HK-2 (cell line): ENCODE results near the gene LYRM4.

Experiments used
- DNase-seq: peaks from one replicate; pipeline ENCODE4 v3.0.0-alpha.2; 2018; ENCODE audit not compliant: unreplicated experiment

Gene LYRM4

DNA sequence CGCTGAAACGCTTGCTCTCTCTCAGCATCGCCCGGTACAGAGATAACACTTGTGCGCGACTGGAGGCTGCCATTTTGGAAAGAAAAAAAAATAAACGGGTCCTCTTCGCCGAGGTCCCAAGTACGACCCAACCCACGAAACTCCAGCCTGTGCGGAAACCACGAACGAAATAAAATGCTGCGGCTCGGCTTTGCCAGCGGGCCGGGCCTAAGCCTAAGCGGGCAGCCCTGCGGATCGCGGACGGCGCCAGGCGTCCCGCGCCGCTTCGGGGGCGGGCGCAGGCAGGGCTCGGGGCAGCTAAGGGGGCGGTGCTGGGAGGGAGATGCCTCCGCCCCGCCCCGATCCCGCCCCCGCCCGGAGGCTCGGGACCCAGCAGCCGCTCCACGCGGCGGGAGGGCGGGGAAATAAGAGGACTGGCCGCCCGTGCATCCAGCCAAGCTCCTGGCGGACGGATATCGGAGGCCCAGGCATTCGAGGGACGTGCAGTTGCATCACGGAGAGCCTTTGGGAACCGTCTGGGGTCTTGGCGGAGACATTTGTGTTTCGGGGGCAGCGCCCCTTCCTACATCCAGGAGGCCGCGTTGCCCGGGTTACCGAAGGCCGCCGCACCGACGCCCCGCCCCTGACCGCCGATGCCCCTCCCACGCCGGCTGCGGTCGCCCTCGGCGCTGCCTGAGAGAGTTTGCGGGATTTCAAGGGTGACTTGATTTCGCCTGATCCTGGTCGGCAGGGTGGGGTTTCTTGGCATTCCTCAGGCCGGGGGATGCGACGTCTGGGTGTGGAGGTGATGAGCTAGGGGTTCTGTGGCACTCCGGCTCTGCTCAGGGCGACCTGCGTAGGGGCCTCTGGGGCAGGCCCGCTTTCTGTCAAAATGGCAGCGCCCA lies at the start of gene LYRM4, which contains the start of gene FARS2:
Gene LYRM4 (minus strand): TSS at position 290 of the 884 bp plus-strand sequence. CDS start 217 bp downstream, at position 73.
Gene FARS2 (plus strand): TSS at position 853 of the 884 bp plus-strand sequence.
- peak; percentile 93 for DNase-seq

DNA sequence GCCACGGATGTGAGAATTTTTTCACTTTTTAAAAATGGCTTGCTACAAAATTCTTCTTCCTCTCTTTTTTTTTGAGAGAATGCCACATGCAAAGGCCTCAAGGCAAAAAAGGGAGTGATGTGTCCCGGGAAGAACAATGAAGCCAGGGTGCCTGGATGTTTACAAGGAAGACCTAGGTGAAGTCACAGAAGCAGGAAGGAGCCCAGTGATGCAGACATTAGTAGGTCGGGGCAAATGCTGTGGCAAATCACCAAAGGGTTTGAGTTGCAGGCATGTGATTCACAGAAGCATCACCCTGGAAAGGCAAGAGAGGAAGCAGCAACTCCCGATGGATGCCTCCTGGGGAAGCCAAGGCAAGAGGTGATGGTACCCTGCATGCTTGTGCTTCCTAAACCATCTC lies 47.3 kb upstream of the LYRM4 start:
- DNase-seq, result no peak

DNA sequence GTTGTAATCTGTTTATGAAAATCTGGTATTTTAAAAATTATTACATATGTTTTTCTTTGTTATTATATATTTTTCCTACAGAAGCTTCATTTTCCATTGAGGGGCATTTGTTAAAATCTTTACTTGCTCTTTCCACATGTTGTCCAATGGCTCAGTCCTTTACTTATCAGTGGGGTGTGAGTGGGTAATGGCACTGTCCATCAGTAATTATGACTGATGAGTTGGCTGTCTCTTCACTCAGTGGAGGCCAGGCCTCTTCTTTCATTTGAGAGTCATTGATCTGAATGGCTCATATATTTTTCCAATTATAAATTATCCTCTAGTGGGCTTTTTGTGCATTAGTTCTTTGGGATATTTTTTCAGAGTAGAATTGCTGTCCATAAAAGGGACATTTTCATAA lies 46.3 kb upstream of the LYRM4 start:
- DNase-seq, result no peak

DNA sequence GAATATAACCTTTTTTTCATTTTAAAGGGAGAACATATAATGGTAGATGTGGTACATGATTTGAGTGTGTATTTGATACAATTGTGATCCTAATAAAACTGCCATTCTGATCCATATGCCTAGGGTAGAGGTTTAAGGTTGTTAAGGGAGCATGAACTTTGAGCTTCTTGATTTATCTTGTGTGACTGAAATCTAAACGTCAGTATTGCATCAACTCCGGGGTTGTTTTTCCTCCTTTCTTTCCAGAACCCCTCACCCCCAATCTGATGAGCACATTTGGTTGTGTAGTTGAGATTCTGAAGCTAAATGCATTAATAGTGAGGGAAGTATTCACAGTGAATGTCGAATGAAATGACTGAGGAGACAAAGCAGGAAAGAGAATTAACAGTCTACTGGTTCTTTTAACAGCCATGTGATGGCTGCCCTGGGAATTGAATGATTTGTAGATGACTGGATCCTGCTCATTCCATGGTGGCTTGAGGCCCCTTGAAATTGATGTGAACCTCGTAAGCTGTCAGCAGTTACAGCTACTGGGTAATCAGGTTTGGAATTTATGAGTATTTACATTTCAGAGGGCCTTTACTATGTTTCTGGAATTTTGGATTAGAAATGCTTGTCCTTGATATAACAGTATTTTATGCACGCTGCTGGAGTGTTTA lies 45.3 kb upstream of the LYRM4 start:
- DNase-seq, result no peak

DNA sequence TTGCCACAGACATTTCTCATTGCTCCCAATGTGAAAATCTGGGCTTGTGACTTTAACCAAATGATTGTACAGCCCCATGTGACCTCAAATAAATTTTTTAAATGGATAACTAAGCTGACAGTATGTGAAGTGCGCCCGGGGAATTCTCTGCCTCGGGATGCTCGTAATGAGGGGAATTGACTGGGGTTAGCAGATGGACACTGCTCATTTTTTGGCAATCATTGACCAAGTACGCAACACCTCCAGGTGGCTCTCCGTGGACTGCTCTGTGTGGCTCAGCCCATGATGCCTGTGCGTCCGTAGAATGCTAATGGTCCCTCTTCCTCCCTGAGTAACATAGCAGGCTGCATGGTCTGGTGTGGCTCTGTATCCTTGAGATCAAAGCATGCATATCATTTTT lies 42.9 kb upstream of the LYRM4 start:
- DNase-seq, result no peak

DNA sequence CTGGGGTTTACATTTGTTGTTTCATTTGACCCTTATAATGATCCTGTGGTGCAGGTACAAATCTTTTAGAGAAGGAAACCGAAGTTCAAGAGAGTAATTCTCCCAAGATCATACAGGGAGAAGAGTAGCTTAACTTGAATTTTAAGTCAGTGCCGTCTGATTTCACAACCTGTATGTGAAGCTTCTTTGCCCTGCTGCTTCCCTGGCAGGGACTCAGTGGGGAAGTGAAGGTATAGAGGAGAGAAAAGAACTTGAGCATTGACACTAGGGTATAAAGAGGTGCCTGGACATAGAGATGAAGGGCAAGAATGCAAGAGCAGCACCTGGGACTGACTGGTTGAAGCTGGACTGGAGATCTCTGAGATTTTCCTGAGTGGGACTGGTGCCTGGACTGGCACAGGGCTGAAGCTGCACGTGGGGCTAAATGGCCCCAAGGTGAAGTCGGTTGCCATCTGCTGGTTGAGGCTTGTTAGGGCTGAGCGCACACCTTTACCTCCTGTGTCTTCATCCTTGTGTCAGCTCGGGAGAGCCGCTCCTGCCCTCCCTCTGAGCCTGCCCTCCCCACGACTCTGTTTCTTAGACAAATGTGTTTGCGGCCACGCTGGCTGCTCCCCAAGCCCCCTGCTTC lies 42.4 kb upstream of the LYRM4 start:
- DNase-seq, result peak; percentile 24

DNA sequence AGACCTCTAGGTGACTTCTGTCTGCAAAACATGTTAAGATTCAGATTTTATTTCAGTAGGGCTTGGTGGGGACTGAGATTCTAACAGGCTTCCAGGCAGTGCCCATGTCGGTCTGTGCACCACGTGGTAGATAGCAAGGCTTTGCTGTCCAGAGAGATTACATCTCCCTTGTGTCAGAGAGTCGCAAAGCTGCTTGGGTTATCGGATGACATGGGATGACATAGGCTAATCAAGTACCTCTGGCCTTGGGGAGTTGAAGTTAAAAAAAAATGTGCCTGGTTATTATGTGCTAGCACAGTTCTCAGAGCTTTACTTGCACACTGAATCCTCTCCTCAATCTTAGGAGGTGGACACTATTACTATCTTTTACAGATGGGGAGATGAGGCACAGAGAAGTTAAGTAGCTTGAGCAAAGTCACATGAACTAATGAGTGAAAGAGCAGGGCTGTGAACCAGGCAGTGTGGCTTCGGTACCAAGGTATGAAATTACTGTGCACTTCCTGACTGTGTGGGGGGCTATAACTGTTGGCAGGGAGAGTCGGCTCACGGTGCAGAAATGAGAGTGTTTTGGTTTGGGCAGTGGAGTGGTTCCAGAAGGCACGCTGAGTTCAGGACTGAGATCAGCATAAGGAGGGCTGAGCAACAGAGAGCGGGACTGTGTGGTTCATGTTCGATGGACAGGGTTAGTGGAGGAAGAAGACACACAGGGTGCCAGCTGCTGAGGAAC lies 41.6 kb upstream of the LYRM4 start:
- no peak for DNase-seq

DNA sequence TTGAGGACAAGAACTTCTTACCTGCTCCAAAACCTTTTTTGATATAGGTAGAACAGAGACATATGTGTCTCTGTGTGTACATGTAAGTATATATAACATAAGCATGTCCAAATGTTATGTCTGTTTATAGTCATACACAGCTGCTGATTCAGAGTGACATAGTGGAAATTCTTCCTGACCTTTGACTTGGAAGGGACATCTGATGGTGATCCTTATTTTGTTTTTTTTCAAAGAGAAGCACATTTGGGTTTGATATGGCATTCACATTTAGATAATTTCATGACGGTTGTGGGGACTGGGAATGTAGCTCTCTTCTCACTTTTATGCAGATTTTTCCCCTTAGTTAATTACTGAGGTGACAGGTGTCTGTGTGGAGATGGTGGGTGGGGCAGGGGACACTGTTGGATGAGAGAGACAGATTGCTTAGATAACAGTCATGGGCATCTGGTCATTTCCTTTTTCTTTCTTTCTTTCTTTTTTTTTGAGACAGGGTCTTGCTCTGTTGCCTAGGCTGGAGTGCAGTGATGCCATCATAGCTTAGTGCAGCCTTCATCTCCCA lies 39.5 kb upstream of the LYRM4 start:
- no peak for DNase-seq

DNA sequence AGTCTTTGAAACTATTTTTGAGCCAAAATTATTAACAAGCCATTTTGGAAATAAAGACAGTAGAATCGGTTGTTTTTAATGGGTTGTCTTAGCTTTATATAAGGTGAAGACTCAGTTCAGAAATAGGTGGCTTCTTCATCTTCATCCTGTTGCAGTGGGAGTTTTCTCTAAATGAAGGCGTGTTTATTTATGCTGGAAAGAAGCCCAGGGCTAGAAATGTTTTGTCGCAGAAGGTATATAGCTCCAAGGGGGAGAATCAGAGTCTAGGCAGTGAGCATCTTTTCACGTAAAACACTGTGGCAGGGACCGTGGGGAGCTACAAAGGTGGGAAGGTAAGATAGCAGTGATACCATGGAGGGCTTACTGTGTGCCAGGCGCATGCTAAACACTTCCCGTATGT lies 34.9 kb upstream of the LYRM4 start:
- no peak for DNase-seq

DNA sequence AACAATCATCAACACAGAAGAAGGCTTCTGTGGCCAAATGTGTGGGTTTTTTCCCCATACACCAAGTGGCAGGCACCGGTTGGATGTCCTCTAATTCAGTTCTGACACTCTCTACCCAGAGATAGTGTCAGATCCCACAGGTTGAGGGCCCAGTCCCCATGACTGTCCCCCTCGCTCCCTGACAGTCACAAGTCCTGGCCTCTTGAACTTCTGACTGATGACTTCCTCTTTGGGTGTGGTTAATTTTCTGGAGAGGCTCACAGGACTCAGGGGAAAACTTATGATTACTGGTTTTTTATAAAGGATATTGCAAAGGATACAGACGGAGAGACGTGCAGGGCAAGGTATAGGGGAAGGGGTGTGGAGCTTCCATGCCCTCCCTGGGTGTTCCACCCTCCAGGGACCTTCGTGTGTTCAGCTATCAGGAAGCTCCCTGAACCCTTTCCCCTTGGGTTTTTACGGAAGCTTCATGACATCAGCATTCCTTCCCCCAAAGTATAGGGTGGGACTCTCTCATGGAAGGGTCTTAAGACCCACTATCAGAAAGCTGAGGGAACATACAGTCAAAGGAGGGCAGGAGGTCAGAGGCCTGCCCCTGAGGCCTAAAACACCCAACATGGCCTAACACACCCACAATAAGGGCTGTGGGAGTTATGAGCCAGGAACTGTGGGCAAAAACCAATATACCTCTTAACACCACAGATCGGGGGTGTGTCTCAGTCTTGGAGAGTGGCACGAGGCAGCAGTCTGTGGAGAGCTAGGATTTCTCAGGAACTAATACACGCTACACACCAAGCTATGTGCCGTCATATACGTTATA lies 33.9 kb upstream of the LYRM4 start:
- DNase-seq, result no peak

DNA sequence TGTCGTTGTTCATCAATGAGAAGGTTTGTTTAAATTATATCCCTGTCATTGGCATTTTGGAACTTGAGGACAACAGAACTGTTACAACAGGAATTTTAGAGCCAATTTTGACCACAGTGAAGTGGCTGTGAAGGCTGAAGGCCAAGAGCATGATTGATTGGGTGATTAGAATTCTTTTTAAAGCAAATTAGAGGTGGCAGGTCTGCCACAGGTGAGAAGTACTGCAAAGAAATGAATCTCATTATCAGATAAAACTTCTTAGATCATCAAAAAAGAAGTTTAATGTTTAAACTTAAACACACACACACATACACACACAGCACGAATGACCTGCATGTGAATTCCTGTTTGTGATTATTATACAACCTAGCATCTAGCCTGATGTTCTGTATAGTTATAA lies 32.9 kb upstream of the LYRM4 start:
- DNase-seq, result no peak

DNA sequence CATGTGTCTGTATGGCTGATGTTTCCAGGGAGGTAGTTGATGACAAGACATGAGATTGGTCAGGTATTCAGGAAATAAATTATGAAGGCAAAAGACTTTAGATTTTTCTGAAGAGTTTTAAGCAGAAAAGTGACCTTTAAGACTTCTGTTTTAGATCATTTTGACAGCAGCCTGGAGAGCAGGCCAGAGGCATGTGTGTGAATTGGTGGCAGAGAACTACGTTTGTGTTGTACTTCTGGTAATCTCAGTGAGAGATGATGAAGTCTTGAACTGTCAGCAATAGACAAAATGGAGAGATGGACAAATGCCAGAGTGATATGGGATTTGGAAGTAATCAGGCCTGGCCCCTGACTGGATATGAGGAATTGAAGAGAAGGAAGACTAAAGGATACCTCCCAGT lies 31.4 kb upstream of the LYRM4 start:
- no peak for DNase-seq

DNA sequence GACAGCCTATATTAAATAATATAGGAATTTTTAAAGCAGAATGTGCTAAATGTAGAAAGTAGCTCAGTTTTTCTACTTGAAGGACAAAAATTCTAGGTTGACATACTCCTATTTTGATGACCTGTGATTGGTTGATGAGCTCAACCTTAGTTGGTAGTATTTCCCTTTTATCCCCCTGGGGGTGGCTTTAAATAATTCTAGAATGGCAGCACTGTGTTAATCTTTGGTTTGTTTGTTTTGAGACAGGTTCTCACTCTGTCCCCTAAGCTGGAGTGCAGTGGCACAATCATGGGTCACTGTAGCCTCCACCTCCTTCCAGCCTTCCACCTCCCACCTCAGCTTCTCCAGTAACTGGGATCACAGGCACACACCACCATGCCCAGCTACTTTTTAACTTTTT lies 29.8 kb upstream of the LYRM4 start:
- no peak for DNase-seq

DNA sequence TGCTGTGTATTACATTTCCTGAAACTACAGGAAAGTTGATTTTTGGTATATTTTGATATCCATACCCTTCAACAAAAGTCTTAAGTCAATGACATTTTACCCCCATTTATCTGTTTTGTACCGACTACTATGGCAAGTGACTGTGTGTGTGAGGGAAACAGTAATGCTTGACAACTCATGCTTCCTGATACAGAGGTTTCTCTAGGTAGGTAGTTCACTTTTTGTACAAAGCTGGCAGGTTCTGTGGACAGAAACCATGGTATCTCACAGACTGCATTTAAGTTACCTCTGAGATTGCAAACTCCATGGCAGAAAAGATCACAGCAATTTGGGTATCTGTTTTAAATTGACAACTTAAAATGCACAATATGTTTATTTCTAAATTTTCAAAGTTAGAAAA lies 29.3 kb upstream of the LYRM4 start:
- DNase-seq, result no peak

DNA sequence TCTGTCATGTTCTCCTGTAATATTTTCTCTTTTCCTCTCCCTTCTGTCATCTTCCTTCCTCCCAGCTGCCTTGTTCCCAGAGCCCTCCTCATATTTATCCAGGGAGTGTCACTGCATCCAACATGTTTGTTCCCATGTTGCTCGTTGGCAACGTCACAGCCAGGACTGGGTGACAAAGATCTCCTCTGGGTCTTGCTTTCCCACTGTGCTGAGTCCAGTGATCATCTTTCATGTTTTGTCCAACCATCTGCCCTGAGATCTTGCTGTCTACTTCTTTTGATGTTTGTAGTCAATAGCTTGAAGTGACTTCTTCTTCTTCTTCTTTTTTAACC lies 27.2 kb upstream of the LYRM4 start:
- DNase-seq, result no peak

DNA sequence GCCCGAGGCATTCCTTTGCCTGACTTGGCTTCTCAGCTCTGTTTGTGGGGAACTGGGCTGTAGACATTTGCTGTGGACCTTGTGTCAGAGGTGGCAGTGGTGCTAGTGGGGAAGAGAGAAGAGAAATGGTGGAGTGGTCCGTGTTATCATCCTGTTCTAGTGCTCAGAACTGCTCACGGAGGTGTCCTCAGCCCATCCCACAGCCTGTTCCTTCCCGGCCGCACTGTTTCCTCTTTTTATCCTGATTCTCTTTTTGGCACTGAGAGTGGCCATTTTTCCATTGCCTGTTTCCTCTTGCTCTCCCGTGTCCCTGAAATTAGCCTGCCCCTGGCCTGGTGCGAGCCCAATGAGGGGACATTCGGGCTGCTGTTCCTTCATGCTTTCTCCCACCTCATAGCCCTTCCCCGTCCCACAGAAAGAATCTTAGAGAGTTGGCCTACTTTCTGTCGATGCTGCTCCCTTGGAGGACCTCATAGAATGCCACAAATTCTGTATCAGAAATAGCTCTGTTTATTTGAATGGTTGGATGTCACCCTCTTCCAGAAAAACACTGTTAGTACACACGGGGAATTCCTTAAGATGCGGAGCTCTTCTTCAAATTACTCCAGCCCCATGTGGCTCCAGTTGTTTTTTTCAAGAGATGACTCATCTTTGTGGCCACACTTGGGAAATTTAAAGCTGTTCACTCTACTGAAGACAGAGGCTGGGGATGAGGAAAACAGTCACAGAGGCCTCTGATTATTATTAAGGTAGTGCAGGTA lies 26.6 kb upstream of the LYRM4 start:
- DNase-seq, result peak; percentile 8

DNA sequence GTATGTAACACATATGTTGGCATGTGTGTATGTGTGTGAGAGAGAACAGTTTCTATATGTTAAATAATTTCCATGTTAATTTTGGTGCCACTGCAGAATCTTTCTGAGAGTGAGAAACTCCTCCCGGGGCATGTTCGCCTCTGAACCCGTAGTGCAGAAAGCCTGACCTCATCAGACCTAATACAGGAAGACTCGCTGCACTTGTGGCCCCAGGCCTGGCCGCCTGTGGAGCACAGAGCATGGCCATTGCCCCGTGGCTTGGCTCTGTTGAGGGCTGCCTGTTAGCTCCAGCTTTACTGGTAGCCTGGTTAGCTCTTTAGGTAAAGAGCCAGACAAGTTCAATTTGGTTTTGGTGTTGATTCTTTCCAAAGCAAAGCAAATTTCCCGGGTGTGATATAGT lies 26.0 kb upstream of the LYRM4 start:
- peak; percentile 34 for DNase-seq

DNA sequence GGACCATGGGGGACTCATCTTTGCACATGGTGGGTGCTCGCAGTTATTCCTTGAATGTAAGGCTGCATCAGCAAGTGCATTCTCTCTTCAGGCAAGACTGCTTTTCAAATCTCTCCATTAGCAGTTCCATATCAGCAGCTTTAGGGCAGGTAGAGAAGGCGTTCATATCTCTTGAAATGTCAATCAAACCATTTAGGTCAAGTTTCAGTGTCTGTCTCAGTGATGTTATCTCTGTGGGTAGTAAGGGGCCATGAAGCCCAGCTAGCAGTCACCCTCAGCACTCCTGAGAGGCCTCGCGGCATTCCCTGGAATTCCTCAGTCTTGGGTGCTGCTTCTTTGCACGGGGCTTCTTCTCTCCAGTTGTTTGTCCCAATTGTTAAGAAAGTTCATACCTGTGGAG lies 24.8 kb upstream of the LYRM4 start:
- no peak for DNase-seq

DNA sequence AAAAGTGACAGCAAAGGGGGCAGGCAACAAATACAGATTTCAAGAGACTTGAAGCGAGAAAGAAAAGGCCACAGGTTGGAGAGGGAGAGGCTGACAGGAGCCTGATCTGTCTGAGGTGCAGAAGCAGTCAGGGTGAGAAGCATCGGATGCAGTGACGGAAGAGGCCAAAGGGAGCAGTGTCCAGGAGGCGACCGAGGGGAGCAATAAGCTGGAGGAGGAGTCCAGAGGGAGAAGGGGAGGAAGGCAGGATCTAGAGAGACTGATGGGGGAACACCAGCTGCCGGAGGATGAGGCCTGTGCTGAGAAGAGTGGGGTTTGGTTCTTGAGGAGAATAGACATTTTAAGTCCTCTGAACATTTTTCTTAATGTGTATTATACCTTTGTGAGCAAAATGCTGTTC lies 24.3 kb upstream of the LYRM4 start:
- no peak for DNase-seq

DNA sequence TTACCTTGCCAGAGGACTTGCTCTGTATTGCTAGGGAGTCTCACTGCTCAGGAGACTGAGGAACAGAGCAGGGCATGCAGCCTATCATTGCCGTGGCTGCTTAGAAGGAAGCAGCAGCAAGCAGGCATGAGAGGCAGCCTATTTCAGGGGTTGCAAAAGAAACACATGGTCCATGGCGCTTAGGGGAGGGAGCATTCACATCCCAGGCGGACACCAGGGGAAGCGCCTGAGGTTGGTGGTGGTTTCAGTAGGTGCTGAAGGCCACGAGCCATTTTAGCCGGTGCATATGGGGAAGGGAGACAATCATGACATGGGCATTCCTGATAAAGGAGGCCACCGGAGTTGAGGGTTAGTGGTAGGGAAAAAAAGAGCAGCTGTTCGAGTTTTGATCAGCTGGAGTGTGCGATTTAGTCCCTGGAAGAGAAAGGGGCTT lies 21.5 kb upstream of the LYRM4 start:
- DNase-seq, result no peak
